CD14-positive monocyte (primary cell): ENCODE results near the gene AKT1. TPM values are rescaled to one million over a fixed set of nuclear protein-coding genes. Genes with fewer than 3 reads are reported as not detected.

ENCODE experiments used
- DNase-seq, 3 donors: peaks; one replicate each; pipeline ENCODE4 v3.0.0-alpha.2; 2011 to 2022
- H2AFZ ChIP-seq: 2 replicates; pipeline ENCODE4 v1.6.0; 2012; ENCODE audit warnings: mild to moderate bottlenecking, low read depth, low read length, inconsistent platforms; ENCODE audit not compliant: insufficient read depth, poor library complexity, severe bottlenecking
- H3K27ac ChIP-seq, 2 donors: 1 replicate in 1 of 2; 2 replicates in 1 of 2; pipeline ENCODE4 v1.5.1; 2012 to 2013; ENCODE audit warnings: low read length in 2 of 2, control low read depth in 1 of 2, inconsistent platforms in 1 of 2, low read depth in 1 of 2, mild to moderate bottlenecking in 1 of 2
- H3K27me3 ChIP-seq, 2 donors: one replicate each; pipeline versions ENCODE4 v1.6.0 to v1.6.1; 2011 to 2013; ENCODE audit warnings: low read length in 2 of 2; ENCODE audit not compliant: control insufficient read depth in 2 of 2, insufficient read depth in 2 of 2
- H3K36me3 ChIP-seq, 2 donors: replicated peaks in 1 of 2; 1 replicate in 1 of 2; 2 replicates in 1 of 2; pipeline versions ENCODE4 v1.5.1 to v1.6.1; 2012 to 2013; ENCODE audit warnings: low read length in 2 of 2, control low read depth in 1 of 2, inconsistent platforms in 1 of 2, mild to moderate bottlenecking in 1 of 2; ENCODE audit not compliant: insufficient read depth in 2 of 2, control insufficient read depth in 1 of 2
- H3K4me1 ChIP-seq, 2 donors: 1 replicate in 1 of 2; 2 replicates in 1 of 2; pipeline versions ENCODE4 v1.5.1 to v1.6.1; 2012 to 2013; ENCODE audit warnings: low read length in 2 of 2, control low read depth in 1 of 2, inconsistent platforms in 1 of 2, mild to moderate bottlenecking in 1 of 2, moderate library complexity in 1 of 2; ENCODE audit not compliant: insufficient read depth in 2 of 2, control insufficient read depth in 1 of 2
- H3K4me2 ChIP-seq: replicated peaks from 2 replicates; pipeline ENCODE3; 2012; ENCODE audit warnings: low read length, moderate library complexity, mild to moderate bottlenecking; ENCODE audit not compliant: poor library complexity, severe bottlenecking; ENCODE audit errors: extremely low read depth
- H3K4me3 ChIP-seq, 3 experiments: fragments of 200-600 bp in 1 of 3; sonication (generic) in 1 of 3; replicated peaks in 1 of 3; 1 replicate in 2 of 3; 2 replicates in 1 of 3; pipeline ENCODE4 v1.5.1; 2011 to 2013; ENCODE audit warnings: low read length in 3 of 3, mild to moderate bottlenecking in 3 of 3, control low read depth in 2 of 3, low read depth in 2 of 3, inconsistent platforms in 1 of 3, moderate library complexity in 1 of 3
- H3K79me2 ChIP-seq: 2 replicates; pipeline ENCODE4 v1.6.0; 2012; ENCODE audit warnings: mild to moderate bottlenecking, control low read depth, inconsistent platforms, low read length, moderate library complexity; ENCODE audit not compliant: insufficient read depth
- H3K9ac ChIP-seq: 2 replicates; pipeline ENCODE4 v1.6.0; 2017; ENCODE audit warnings: low read length, mild to moderate bottlenecking; ENCODE audit not compliant: insufficient read depth, poor library complexity, severe bottlenecking
- H3K9me3 ChIP-seq, 2 donors: replicated peaks in 1 of 2; 1 replicate in 1 of 2; 2 replicates in 1 of 2; pipeline versions ENCODE4 v1.5.1 to v1.6.1; 2012 to 2013; ENCODE audit warnings: low read length in 2 of 2, control low read depth in 1 of 2; ENCODE audit not compliant: control insufficient read depth in 1 of 2, insufficient read depth in 1 of 2
- H4K20me1 ChIP-seq: 2 replicates; pipeline ENCODE4 v1.6.0; 2012; ENCODE audit warnings: mild to moderate bottlenecking, low read length, control low read depth, moderate library complexity; ENCODE audit not compliant: insufficient read depth
- H3K27ac Mint-ChIP-seq, 7 donors: one replicate each; pipeline ENCODE4 v1.8.0; 2020; ENCODE audit warnings: mild to moderate bottlenecking in 7 of 7, mixed read lengths in 7 of 7, moderate library complexity in 6 of 7, inconsistent platforms in 2 of 7
- H3K27me3 Mint-ChIP-seq, 3 donors: one replicate each; pipeline ENCODE4 v1.8.0; 2021 to 2022; ENCODE audit warnings: low read depth in 3 of 3, mild to moderate bottlenecking in 3 of 3, mixed read lengths in 3 of 3, moderate library complexity in 3 of 3, inconsistent platforms in 1 of 3
- H3K36me3 Mint-ChIP-seq, 2 donors: one replicate each; pipeline ENCODE4 v1.8.0; 2020; ENCODE audit warnings: mixed read lengths in 2 of 2, inconsistent platforms in 1 of 2, mild to moderate bottlenecking in 1 of 2
- H3K4me1 Mint-ChIP-seq: one replicate; pipeline ENCODE4 v1.8.0; 2020; ENCODE audit warnings: mild to moderate bottlenecking, mixed read lengths
- H3K4me3 Mint-ChIP-seq, 2 donors: one replicate each; pipeline ENCODE4 v1.8.0; 2020; ENCODE audit warnings: mild to moderate bottlenecking in 2 of 2, mixed read lengths in 2 of 2, moderate library complexity in 1 of 2
- H3K9me3 Mint-ChIP-seq, 7 donors: one replicate each; pipeline ENCODE4 v1.8.0; 2020 to 2022; ENCODE audit warnings: mixed read lengths in 7 of 7, mild to moderate bottlenecking in 6 of 7, moderate library complexity in 6 of 7, inconsistent platforms in 2 of 7
- WGBS: methylation state at CpG from one replicate; pipeline ENCODE4 v1.1.5; 2013; ENCODE audit warnings: missing lambda C conversion rate; ENCODE audit not compliant: insufficient coverage; 5-methylcytosine and 5-hydroxymethylcytosine counted together
- intact Hi-C, 2 donors: fragments of 100-400 bp; cut with micrococcal nuclease; formaldehyde crosslinking; loops; one replicate each; pipeline versions ENCODE4 v1.15.0 to v1.15.1; 2023
- polyA plus RNA-seq, 3 donors: library from polyadenylated mRNA; depleted of rRNA in 1 of 3; unstranded in 2 of 3; stranded (reverse) in 1 of 3; fragments of 300-500 nt in 2 of 3; fragments of >200 nt in 1 of 3; fragmentation: Illumina TruSeq in 2 of 3; gene quantifications; 1 replicate in 2 of 3; 2 replicates in 1 of 3; pipeline ENCODE4 v1.2.3, GENCODE V29; 2012 to 2021
- TF ChIP-seq, protein P1 (sequence below): fragments of 200-600 bp; IDR thresholded peaks from one replicate; pipeline ENCODE4 v1.8.0; 2022; ENCODE audit warnings: antibody characterized with exemption, mild to moderate bottlenecking

AKT1 gene
- polyA plus RNA-seq, 3 donors = 7.2 to 180 (median 26.4) TPM

- DNase-seq = no peak
- TF ChIP-seq, protein P1, sequence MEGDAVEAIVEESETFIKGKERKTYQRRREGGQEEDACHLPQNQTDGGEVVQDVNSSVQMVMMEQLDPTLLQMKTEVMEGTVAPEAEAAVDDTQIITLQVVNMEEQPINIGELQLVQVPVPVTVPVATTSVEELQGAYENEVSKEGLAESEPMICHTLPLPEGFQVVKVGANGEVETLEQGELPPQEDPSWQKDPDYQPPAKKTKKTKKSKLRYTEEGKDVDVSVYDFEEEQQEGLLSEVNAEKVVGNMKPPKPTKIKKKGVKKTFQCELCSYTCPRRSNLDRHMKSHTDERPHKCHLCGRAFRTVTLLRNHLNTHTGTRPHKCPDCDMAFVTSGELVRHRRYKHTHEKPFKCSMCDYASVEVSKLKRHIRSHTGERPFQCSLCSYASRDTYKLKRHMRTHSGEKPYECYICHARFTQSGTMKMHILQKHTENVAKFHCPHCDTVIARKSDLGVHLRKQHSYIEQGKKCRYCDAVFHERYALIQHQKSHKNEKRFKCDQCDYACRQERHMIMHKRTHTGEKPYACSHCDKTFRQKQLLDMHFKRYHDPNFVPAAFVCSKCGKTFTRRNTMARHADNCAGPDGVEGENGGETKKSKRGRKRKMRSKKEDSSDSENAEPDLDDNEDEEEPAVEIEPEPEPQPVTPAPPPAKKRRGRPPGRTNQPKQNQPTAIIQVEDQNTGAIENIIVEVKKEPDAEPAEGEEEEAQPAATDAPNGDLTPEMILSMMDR = no peak
- Histone ChIP-seq H3K4me3 (no peak overlapping the region), H3K79me2 (no peaks in the 10 kb centered on the region), H4K20me1 (no peaks in the 10 kb centered on the region), H3K36me3 (no peaks in the 10 kb centered on the region), H3K9ac (no peak overlapping the region), H3K4me1 (peaks cover 12% of the 10 kb centered on the region in 2 donors), H3K27ac (no peak overlapping the region), H3K27me3 (peaks cover 0 to 10% of the 10 kb centered on the region in 2 donors), H2AFZ (no peak overlapping the region), H3K4me2 (no peak overlapping the region), H3K9me3 (no peaks in the 10 kb centered on the region)
- 82% methylated on average over 12 of the region's 14 CpGs for WGBS
- Mint-ChIP-seq H3K36me3 (peaks cover 2 to 4% of the 10 kb centered on the region in 2 donors), H3K27ac (peak overlapping the region in 1 of 7 donors; percentile 54), H3K4me3 (peak overlapping the region; percentile 5 to 10), H3K4me1 (peaks cover 18% of the 10 kb centered on the region), H3K27me3 (peaks cover 4 to 15% (median 14%) of the 10 kb centered on the region in 3 donors), H3K9me3 (no peaks in the 10 kb centered on the region)
- intact Hi-C loops = no loop called here
Observed at GRCh38 chr14:104805941-104806624, 10.5 kb upstream of the AKT1 start.

- TF ChIP-seq, protein P1 = no peak
Observed at GRCh38 chr14:104805326-104805678, 9.8 kb upstream of the AKT1 start.

More at GRCh38 chr14:104805326-104805678, 9.8 kb upstream of the AKT1 start:
- Mint-ChIP-seq H3K36me3 (peaks cover 0 to 4% of the 10 kb centered on the region in 2 donors), H3K27ac (no peak overlapping the region), H3K4me1 (peaks cover 18% of the 10 kb centered on the region), H3K27me3 (peaks cover 4 to 18% (median 14%) of the 10 kb centered on the region in 3 donors), H3K9me3 (no peaks in the 10 kb centered on the region), H3K4me3 (no peak overlapping the region)
- no peaks in the 10 kb centered on the region for H4K20me1 ChIP-seq
- intact Hi-C loops = no loop called here
- no peaks in the 10 kb centered on the region for H3K79me2 ChIP-seq
- H3K4me1 ChIP-seq = peaks cover 13 to 15% of the 10 kb centered on the region in 2 donors
- peaks cover 0 to 10% of the 10 kb centered on the region in 2 donors for H3K27me3 ChIP-seq
- H3K4me3 ChIP-seq = no peak overlapping the region
- 50% methylated on average over 1 of the region's 3 CpGs for WGBS
- DNase-seq = no peak
- H3K9me3 ChIP-seq = no peaks in the 10 kb centered on the region
- H3K4me2 ChIP-seq = no peak overlapping the region
- H3K27ac ChIP-seq = no peak overlapping the region
- no peaks in the 10 kb centered on the region for H3K36me3 ChIP-seq
- H3K9ac ChIP-seq = no peak overlapping the region
- no peak overlapping the region for H2AFZ ChIP-seq
